GM12878 (cell line): Measurements from ENCODE around the gene TBCD. TPM values are rescaled to one million over a fixed set of nuclear protein-coding genes. Genes with fewer than 3 reads are reported as not detected.

Experiments used
- ATAC-seq: fragments of 200-7000 bp; cut with Tn5 transposase; 3 replicates; pipeline ENCODE4 v1.9.1; 2020; ENCODE audit warnings: mild to moderate bottlenecking, moderate library complexity
- BruUV-seq: library from RNA; stranded (reverse); fragments of 400-500 nt; replicated peaks from 2 replicates; lab custom pipeline; 2021; lab: Mats Ljungman, UMichigan
- CTCF ChIA-PET: fragments of 300-600 bp; sonication (Branson Sonifier 250); formaldehyde crosslinking; extraction: SDS; loops from one replicate; lab custom pipeline; 2021; ENCODE audit warnings: inconsistent platforms; lab: Yijun Ruan, JAX
- POLR2A ChIA-PET: fragments of 350-600 bp; formaldehyde crosslinking; extraction: SDS; loops from one replicate; lab custom pipeline; 2021; ENCODE audit warnings: inconsistent platforms; lab: Charles Lee
- RAD21 ChIA-PET: fragments of 300-600 bp; sonication (Branson Sonifier 250); formaldehyde crosslinking; loops from one replicate; lab custom pipeline; 2023; ENCODE audit warnings: antibody characterized with exemption; ENCODE audit not compliant: unreplicated experiment; lab: Charles Lee
- SMC1A ChIA-PET: fragments of 300-600 bp; sonication (Branson Sonifier 250); formaldehyde crosslinking; loops from one replicate; lab custom pipeline; 2023; ENCODE audit not compliant: unreplicated experiment, uncharacterized antibody; lab: Charles Lee
- DNase-seq: peaks from one replicate; pipeline ENCODE4 v3.0.0-alpha.2; 2011; ENCODE audit warnings: low read depth, low spot score
- FAIRE-seq: peaks from 3 replicates; lab custom pipeline; 2011; peaks lifted over from hg19 to GRCh38; lab: Jason Lieb, UNC
- H2AFZ ChIP-seq: 2 replicates; pipeline ENCODE4 v1.6.0; 2011; ENCODE audit warnings: low read depth, low read length, control low read depth; ENCODE audit not compliant: control insufficient read depth
- H3K27ac ChIP-seq: 2 replicates; pipeline ENCODE4 v1.5.1; 2011; ENCODE audit warnings: control low read depth; ENCODE audit not compliant: control insufficient read depth, insufficient read depth
- H3K27me3 ChIP-seq, 2 experiments: replicated peaks in 1 of 2; 2 replicates each; pipeline versions ENCODE4 v1.6.0 to v1.6.1; 2011; ENCODE audit warnings: low read length in 1 of 2; ENCODE audit not compliant: control insufficient read depth in 2 of 2, insufficient read depth in 2 of 2
- H3K36me3 ChIP-seq, 2 experiments: 2 replicates each; pipeline ENCODE4 v1.5.1; 2011; ENCODE audit warnings: low read length in 1 of 2; ENCODE audit not compliant: control insufficient read depth in 2 of 2, insufficient read depth in 2 of 2
- H3K4me1 ChIP-seq: 2 replicates; pipeline ENCODE4 v1.6.1; 2011; ENCODE audit warnings: mild to moderate bottlenecking, low read length, moderate library complexity, mixed read lengths; ENCODE audit not compliant: control insufficient read depth, insufficient read depth
- H3K4me2 ChIP-seq: 2 replicates; pipeline ENCODE4 v1.6.0; 2011; ENCODE audit warnings: control low read depth; ENCODE audit not compliant: control insufficient read depth, insufficient read depth
- H3K4me3 ChIP-seq: fragments of 200-600 bp; sonication (generic); 2 replicates; pipeline ENCODE4 v1.5.1; 2016
- H3K79me2 ChIP-seq: 2 replicates; pipeline ENCODE4 v1.6.0; 2011; ENCODE audit warnings: low read length; ENCODE audit not compliant: control insufficient read depth, insufficient read depth
- H3K9ac ChIP-seq: 2 replicates; pipeline ENCODE4 v1.8.0; 2011; ENCODE audit warnings: low read length, control low read depth, mixed read lengths; ENCODE audit not compliant: control insufficient read depth, insufficient read depth
- H3K9me3 ChIP-seq: replicated peaks from 3 replicates; pipeline ENCODE4 v1.5.1; 2011; ENCODE audit warnings: mild to moderate bottlenecking, low read length; ENCODE audit not compliant: control insufficient read depth, insufficient read depth
- H4K20me1 ChIP-seq: 2 replicates; pipeline ENCODE4 v1.6.0; 2011; ENCODE audit not compliant: control insufficient read depth, insufficient read depth
- ASH2L ChIP-seq: fragments of 300-600, 200-600 bp; sonication (generic); IDR thresholded peaks from 2 replicates; pipeline ENCODE4 v1.6.1; 2017; ENCODE audit warnings: low read depth, mild to moderate bottlenecking, borderline replicate concordance
- BACH1 ChIP-seq: fragments of 450-650 bp; IDR thresholded peaks from 2 replicates; pipeline ENCODE4 v1.6.1; 2017; ENCODE audit warnings: mild to moderate bottlenecking, borderline replicate concordance
- CREB1 ChIP-seq: IDR thresholded peaks from 2 replicates; pipeline ENCODE4 v1.6.1; 2012; ENCODE audit warnings: low read depth, mild to moderate bottlenecking, inconsistent platforms
- EP300 ChIP-seq, 2 experiments: fragments of 150-350 bp in 1 of 2; IDR thresholded peaks; 2 replicates each; pipeline ENCODE4 v1.6.1; 2011 to 2012; ENCODE audit warnings: low read depth in 2 of 2, low read length in 2 of 2, borderline replicate concordance in 1 of 2, improper control_type of control experiment in 1 of 2, inconsistent platforms in 1 of 2; ENCODE audit not compliant: control insufficient read depth in 1 of 2
- IKZF2 ChIP-seq, 2 experiments: fragments of 450-650 bp; IDR thresholded peaks; 2 replicates each; pipeline ENCODE4 v1.6.1; 2017; ENCODE audit warnings: mild to moderate bottlenecking in 2 of 2, moderate library complexity in 2 of 2
- POLR2AphosphoS5 ChIP-seq: IDR thresholded peaks from 2 replicates; pipeline ENCODE4 v1.6.1; 2011; ENCODE audit warnings: mild to moderate bottlenecking, low read length, inconsistent platforms
- RCOR1 ChIP-seq: conservative IDR thresholded peaks from 2 replicates; pipeline ENCODE4 v1.6.1; 2012; ENCODE audit warnings: low read depth, low read length, improper control_type of control experiment
- TCF3 ChIP-seq: IDR thresholded peaks from 2 replicates; pipeline ENCODE4 v1.6.1; 2012; ENCODE audit warnings: low read depth, mild to moderate bottlenecking, low read length, borderline replicate concordance; ENCODE audit not compliant: insufficient read depth
- ZBED1 ChIP-seq: IDR thresholded peaks from 2 replicates; pipeline ENCODE4 v1.6.1; 2016; ENCODE audit warnings: borderline replicate concordance
- ZNF274 ChIP-seq: IDR thresholded peaks from one replicate; pipeline ENCODE4 v1.8.0; 2011; ENCODE audit not compliant: insufficient read length, insufficient read depth
- WGBS: methylation state at CpG from one replicate; pipeline ENCODE4 v1.1.6; 2016; ENCODE audit warnings: low lambda C conversion rate; ENCODE audit not compliant: insufficient replicate concordance, insufficient coverage; ENCODE audit errors: missing lambda C conversion rate; 5-methylcytosine and 5-hydroxymethylcytosine counted together
- in situ Hi-C: fragments of 300-500 bp; cut with MboI; formaldehyde crosslinking; loops from 9 replicates; pipeline ENCODE4 v1.14.3; 2018; ENCODE audit warnings: mixed read lengths
- intact Hi-C: fragments of 100-400 bp; cut with micrococcal nuclease; formaldehyde crosslinking; loops from one replicate; pipeline ENCODE4 v1.14.2; 2022; ENCODE audit not compliant: unreplicated experiment
- polyA plus RNA-seq, 11 experiments: library from polyadenylated mRNA; depleted of rRNA in 4 of 11; unstranded in 6 of 11; stranded (reverse) in 5 of 11; fragments of >200 nt; fragmentation: Nextera tagmentation in 4 of 11; fragmentation: Illumina TruSeq in 1 of 11; extraction: Ambion mirVana in 4 of 11; extraction: Trizol in 1 of 11; gene quantifications; 1 replicate in 1 of 11; 2 replicates in 10 of 11; pipeline versions ENCODE4 v1.2.1 to v1.2.3, GENCODE V29; 2011 to 2016; ENCODE audit warnings: inconsistent platforms in 2 of 11, missing spikeins in 2 of 11, low read depth in 1 of 11
- total RNA-seq, 4 experiments: library from RNA; depleted of rRNA in 3 of 4; stranded (reverse); fragments of >200 nt in 3 of 4; fragmentation: Illumina TruSeq in 1 of 4; extraction: Trizol in 1 of 4; gene quantifications; 2 replicates each; pipeline versions ENCODE4 v1.2.1 to v1.2.3, GENCODE V29; 2013 to 2021
- TF ChIP-seq, protein P1 (sequence below): IDR thresholded peaks from 2 replicates; pipeline ENCODE4 v1.6.1; 2012; ENCODE audit warnings: mild to moderate bottlenecking, low read depth, low read length

The TBCD gene
- total and polyA plus RNA-seq, 10 of the 15 experiments (the other 5 are each of a cell fraction or from before 2014, with no cell fraction given): 10.3 to 114 (median 52.4) TPM

- intact Hi-C loops (no loop called here), in situ Hi-C loops (no loop called here)
- ChIA-PET SMC1A (no interaction called here), POLR2A (interaction anchor here (0.6 to 0.7 kb wide), 2 partner anchors 140 to 230 kb away, joined by 4 to 8 read pairs; no protein-coding TSS in a partner anchor), RAD21 (interaction anchor here (0.7 to 0.8 kb wide), 2 partner anchors 138 to 152 kb away, joined by 3 to 4 read pairs; no protein-coding TSS in a partner anchor), CTCF (interaction anchor here (2.0 kb wide), 1 partner anchor 138 kb away, joined by 4 read pairs; no protein-coding TSS in a partner anchor)
- Histone ChIP-seq H3K4me3 (no peak overlapping the region), H3K27ac (no peak overlapping the region), H3K4me2 (no peak overlapping the region), H3K9ac (no peak overlapping the region), H2AFZ (no peak overlapping the region), H3K79me2 (no peaks in the 10 kb centered on the region), H3K4me1 (peaks cover 11% of the 10 kb centered on the region), H4K20me1 (no peaks in the 10 kb centered on the region), H3K36me3 (peaks cover 2 to 6% of the 10 kb centered on the region in 2 experiments; a peak in 3 of 4 replicates), H3K9me3 (no peaks in the 10 kb centered on the region), H3K27me3 (no peaks in the 10 kb centered on the region)
- WGBS: 97% methylated on average over 15 of the region's 15 CpGs
- ATAC-seq: no peak
- no peak for TF ChIP-seq ZBED1
- no peak for TF ChIP-seq IKZF2 (IDR thresholded peaks at IDR 0.05)
- TF ChIP-seq BACH1: no peak
- no peak for TF ChIP-seq ASH2L
- TF ChIP-seq, protein P1, sequence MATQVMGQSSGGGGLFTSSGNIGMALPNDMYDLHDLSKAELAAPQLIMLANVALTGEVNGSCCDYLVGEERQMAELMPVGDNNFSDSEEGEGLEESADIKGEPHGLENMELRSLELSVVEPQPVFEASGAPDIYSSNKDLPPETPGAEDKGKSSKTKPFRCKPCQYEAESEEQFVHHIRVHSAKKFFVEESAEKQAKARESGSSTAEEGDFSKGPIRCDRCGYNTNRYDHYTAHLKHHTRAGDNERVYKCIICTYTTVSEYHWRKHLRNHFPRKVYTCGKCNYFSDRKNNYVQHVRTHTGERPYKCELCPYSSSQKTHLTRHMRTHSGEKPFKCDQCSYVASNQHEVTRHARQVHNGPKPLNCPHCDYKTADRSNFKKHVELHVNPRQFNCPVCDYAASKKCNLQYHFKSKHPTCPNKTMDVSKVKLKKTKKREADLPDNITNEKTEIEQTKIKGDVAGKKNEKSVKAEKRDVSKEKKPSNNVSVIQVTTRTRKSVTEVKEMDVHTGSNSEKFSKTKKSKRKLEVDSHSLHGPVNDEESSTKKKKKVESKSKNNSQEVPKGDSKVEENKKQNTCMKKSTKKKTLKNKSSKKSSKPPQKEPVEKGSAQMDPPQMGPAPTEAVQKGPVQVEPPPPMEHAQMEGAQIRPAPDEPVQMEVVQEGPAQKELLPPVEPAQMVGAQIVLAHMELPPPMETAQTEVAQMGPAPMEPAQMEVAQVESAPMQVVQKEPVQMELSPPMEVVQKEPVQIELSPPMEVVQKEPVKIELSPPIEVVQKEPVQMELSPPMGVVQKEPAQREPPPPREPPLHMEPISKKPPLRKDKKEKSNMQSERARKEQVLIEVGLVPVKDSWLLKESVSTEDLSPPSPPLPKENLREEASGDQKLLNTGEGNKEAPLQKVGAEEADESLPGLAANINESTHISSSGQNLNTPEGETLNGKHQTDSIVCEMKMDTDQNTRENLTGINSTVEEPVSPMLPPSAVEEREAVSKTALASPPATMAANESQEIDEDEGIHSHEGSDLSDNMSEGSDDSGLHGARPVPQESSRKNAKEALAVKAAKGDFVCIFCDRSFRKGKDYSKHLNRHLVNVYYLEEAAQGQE: no peak
- TF ChIP-seq RCOR1: no peak
- no peak for TF ChIP-seq ZNF274
- TF ChIP-seq CREB1: no peak
- no peak for TF ChIP-seq TCF3
- no peak for TF ChIP-seq EP300 (IDR thresholded peaks at IDR 0.05; ENCODE audit: borderline replicate concordance in 1 of 2, control insufficient read depth in 1 of 2, low read depth in 2 of 2, low read length in 2 of 2)
- TF ChIP-seq POLR2AphosphoS5: no peak
- no TSS peak for BruUV-seq
- DNase-seq: no peak
- FAIRE-seq: no peak
Measured at GRCh38 chr17:82920150-82920549, 168.3 kb downstream of the TBCD start.
